PFSK-1 (cell line): ENCODE measurements around the gene RCC1.

ENCODE experiments used
- SIN3A ChIP-seq: IDR thresholded peaks from 2 replicates; pipeline ENCODE4 v1.6.1; 2012; ENCODE audit warnings: mild to moderate bottlenecking, low read length, moderate library complexity, borderline replicate concordance; ENCODE audit not compliant: insufficient read depth
- TF ChIP-seq, protein P1 (sequence below), 2 experiments: IDR thresholded peaks; 2 replicates each; pipeline versions ENCODE4 v1.6.1 to v1.8.0; 2011 to 2012; ENCODE audit warnings: low read depth in 2 of 2, low read length in 2 of 2, control low read depth in 1 of 2, inconsistent platforms in 1 of 2, mild to moderate bottlenecking in 1 of 2, moderate library complexity in 1 of 2; ENCODE audit not compliant: insufficient read depth in 1 of 2

GRCh38 chr1:28578696-28579218 is 72.9 kb downstream of the RCC1 start:
- TF ChIP-seq, protein P1, sequence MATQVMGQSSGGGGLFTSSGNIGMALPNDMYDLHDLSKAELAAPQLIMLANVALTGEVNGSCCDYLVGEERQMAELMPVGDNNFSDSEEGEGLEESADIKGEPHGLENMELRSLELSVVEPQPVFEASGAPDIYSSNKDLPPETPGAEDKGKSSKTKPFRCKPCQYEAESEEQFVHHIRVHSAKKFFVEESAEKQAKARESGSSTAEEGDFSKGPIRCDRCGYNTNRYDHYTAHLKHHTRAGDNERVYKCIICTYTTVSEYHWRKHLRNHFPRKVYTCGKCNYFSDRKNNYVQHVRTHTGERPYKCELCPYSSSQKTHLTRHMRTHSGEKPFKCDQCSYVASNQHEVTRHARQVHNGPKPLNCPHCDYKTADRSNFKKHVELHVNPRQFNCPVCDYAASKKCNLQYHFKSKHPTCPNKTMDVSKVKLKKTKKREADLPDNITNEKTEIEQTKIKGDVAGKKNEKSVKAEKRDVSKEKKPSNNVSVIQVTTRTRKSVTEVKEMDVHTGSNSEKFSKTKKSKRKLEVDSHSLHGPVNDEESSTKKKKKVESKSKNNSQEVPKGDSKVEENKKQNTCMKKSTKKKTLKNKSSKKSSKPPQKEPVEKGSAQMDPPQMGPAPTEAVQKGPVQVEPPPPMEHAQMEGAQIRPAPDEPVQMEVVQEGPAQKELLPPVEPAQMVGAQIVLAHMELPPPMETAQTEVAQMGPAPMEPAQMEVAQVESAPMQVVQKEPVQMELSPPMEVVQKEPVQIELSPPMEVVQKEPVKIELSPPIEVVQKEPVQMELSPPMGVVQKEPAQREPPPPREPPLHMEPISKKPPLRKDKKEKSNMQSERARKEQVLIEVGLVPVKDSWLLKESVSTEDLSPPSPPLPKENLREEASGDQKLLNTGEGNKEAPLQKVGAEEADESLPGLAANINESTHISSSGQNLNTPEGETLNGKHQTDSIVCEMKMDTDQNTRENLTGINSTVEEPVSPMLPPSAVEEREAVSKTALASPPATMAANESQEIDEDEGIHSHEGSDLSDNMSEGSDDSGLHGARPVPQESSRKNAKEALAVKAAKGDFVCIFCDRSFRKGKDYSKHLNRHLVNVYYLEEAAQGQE (IDR thresholded peaks at IDR 0.05; ENCODE audit: insufficient read depth in 1 of 2, low read depth in 2 of 2, low read length in 2 of 2) = no peak
- no peak for TF ChIP-seq SIN3A
